ENCODE measurements around the gene CELSR1.

CELSR1 gene

GRCh38 chr22:46389081-46389480 lies 148.3 kb downstream of the CELSR1 start:
- Histone ChIP-seq H3K9ac (ENCODE audit: low read length in 2 of 2) (no peak overlapping the region), H3K9me3 (ENCODE audit: control insufficient read depth in 2 of 2, low read length in 2 of 2) (no peaks in the 10 kb centered on the region), H3K4me1 (ENCODE audit: control insufficient read depth, insufficient read depth, low read length) (peaks cover 9% of the 10 kb centered on the region), H3K27ac (ENCODE audit: low read length) (no peak overlapping the region), H3K27me3 (ENCODE audit: control insufficient read depth in 1 of 2, insufficient read depth in 2 of 2, low read length in 2 of 2) (no peaks in the 10 kb centered on the region), H3K36me3 (ENCODE audit: control insufficient read depth in 2 of 2, insufficient read depth in 2 of 2, low read length in 2 of 2) (no peaks in the 10 kb centered on the region), H3K4me3 (ENCODE audit: low read length in 2 of 2) (no peak overlapping the region)

DNA sequence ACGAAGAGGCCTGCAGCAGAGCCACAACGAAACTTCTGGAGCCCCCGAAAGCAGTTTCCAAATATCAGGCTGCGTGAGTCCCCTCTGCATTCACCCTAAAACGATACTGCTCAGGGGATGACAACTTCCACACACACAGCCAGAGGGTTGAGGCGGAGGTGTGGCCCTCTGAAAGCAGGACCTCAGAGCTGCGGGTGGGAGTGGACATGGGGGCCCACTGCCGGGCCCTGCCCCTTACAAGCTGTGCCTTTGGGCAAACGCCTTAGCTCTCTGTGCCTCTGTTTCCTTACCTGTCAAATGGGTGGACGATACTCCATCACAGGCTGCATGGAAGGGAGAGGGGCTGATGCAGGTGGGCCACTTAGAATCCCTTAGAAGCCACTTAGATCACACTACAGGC lies 148.8 kb downstream of the CELSR1 start:
- Histone ChIP-seq H3K27me3 (ENCODE audit: control insufficient read depth in 1 of 2, insufficient read depth in 2 of 2, low read length in 2 of 2) (no peaks in the 10 kb centered on the region), H3K27ac (ENCODE audit: low read length) (no peak overlapping the region), H3K4me1 (ENCODE audit: control insufficient read depth, insufficient read depth, low read length) (peaks cover 9% of the 10 kb centered on the region), H3K36me3 (ENCODE audit: control insufficient read depth in 2 of 2, insufficient read depth in 2 of 2, low read length in 2 of 2) (no peaks in the 10 kb centered on the region), H3K4me3 (ENCODE audit: low read length in 2 of 2) (no peak overlapping the region), H3K9me3 (ENCODE audit: control insufficient read depth in 2 of 2, low read length in 2 of 2) (no peaks in the 10 kb centered on the region), H3K9ac (ENCODE audit: low read length in 2 of 2) (no peak overlapping the region)

DNA sequence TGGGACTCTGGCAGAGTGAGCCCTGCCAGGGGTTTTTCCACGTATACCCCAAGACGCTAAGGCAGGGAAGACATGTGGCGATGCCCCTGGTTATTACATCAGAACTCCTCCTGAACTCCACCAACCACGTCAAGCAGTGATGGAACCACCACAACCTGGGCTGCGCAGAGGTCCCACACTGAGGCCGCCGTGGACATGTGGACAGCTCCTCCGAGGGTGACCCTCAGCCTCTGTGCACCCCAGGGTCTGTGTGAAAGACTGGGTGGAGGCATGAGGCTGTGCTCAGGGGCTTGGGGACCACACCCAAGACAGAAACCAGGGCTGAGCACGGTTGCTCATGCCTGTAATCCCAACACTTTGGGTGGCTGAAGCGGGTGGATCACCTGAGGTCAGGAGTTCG lies 149.7 kb downstream of the CELSR1 start:
- no peak overlapping the region for H3K9ac ChIP-seq (ENCODE audit: low read length in 2 of 2)
- no peak overlapping the region for H3K4me3 ChIP-seq (ENCODE audit: low read length in 2 of 2)
- peaks cover 9% of the 10 kb centered on the region for H3K4me1 ChIP-seq (ENCODE audit: control insufficient read depth, insufficient read depth, low read length)
- H3K27me3 ChIP-seq (ENCODE audit: control insufficient read depth in 1 of 2, insufficient read depth in 2 of 2, low read length in 2 of 2), result no peaks in the 10 kb centered on the region
- H3K36me3 ChIP-seq (ENCODE audit: control insufficient read depth in 2 of 2, insufficient read depth in 2 of 2, low read length in 2 of 2), result no peaks in the 10 kb centered on the region
- no peak overlapping the region for H3K27ac ChIP-seq (ENCODE audit: low read length)
- H3K9me3 ChIP-seq (ENCODE audit: control insufficient read depth in 2 of 2, low read length in 2 of 2), result no peaks in the 10 kb centered on the region

- no peaks in the 10 kb centered on the region for H3K27me3 ChIP-seq (ENCODE audit: control insufficient read depth in 1 of 2, insufficient read depth in 2 of 2, low read length in 2 of 2)
- no peak overlapping the region for H3K27ac ChIP-seq (ENCODE audit: low read length)
- H3K36me3 ChIP-seq (ENCODE audit: control insufficient read depth in 2 of 2, insufficient read depth in 2 of 2, low read length in 2 of 2), result no peaks in the 10 kb centered on the region
- no peak overlapping the region for H3K4me3 ChIP-seq (ENCODE audit: low read length in 2 of 2)
- H3K9me3 ChIP-seq (ENCODE audit: control insufficient read depth in 2 of 2, low read length in 2 of 2), result no peaks in the 10 kb centered on the region
- H3K4me1 ChIP-seq (ENCODE audit: control insufficient read depth, insufficient read depth, low read length), result peaks cover 8% of the 10 kb centered on the region
- no peak overlapping the region for H3K9ac ChIP-seq (ENCODE audit: low read length in 2 of 2)
Observed at GRCh38 chr22:46386312-46386711, 151.1 kb downstream of the CELSR1 start.

DNA sequence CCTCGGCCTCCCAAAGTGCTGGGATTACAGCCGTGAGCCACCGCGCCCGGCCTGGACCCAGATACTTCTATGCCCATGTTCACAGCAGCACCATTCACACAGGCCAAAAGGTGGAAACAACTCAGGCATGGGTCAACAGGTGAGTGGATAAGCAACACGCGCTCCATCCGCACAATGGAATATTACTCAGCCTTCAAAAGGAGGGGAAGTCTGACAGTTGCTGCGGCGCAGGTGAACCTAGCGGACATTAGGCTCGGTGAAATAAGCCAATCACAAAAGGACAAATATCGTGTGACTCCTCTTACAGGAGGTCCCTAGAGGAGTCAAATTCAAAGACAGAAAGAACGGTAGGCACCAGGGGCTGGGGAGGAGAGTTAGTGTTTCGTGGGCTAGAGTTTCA lies 154.9 kb downstream of the CELSR1 start:
- Histone ChIP-seq H3K4me1 (ENCODE audit: control insufficient read depth, insufficient read depth, low read length) (peaks cover 2% of the 10 kb centered on the region), H3K4me3 (ENCODE audit: low read length in 2 of 2) (no peak overlapping the region), H3K27ac (ENCODE audit: low read length) (no peak overlapping the region), H3K9me3 (ENCODE audit: control insufficient read depth in 2 of 2, low read length in 2 of 2) (no peaks in the 10 kb centered on the region), H3K9ac (ENCODE audit: low read length in 2 of 2) (no peak overlapping the region), H3K27me3 (ENCODE audit: control insufficient read depth in 1 of 2, insufficient read depth in 2 of 2, low read length in 2 of 2) (peaks cover 0 to 2% of the 10 kb centered on the region in 2 donors), H3K36me3 (ENCODE audit: control insufficient read depth in 2 of 2, insufficient read depth in 2 of 2, low read length in 2 of 2) (no peaks in the 10 kb centered on the region)

DNA sequence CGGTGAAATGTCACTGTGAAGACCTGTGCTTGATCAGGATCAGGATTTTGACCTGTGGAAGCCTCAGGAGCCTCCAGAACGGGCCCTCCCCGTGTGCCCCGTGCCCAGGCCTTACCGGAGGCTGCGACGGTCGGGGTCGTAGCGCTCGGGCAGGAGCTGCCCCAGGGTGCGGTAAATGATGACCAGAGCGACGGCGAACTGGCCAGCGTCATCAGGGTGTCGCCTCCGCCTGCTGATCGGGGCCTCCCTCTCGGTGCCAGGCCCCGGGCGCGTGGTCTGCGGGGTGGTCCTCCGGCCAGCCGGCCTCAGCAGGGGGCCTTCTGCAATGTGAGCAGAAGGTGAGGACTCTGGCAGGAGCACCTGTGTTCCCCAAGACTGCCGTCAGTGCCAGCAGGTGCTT lies 155.7 kb downstream of the CELSR1 start:
- Histone ChIP-seq H3K9me3 (ENCODE audit: control insufficient read depth in 2 of 2, low read length in 2 of 2) (no peaks in the 10 kb centered on the region), H3K9ac (ENCODE audit: low read length in 2 of 2) (no peak overlapping the region), H3K4me1 (ENCODE audit: control insufficient read depth, insufficient read depth, low read length) (peaks cover 2% of the 10 kb centered on the region), H3K27me3 (ENCODE audit: control insufficient read depth in 1 of 2, insufficient read depth in 2 of 2, low read length in 2 of 2) (peaks cover 0 to 2% of the 10 kb centered on the region in 2 donors), H3K27ac (ENCODE audit: low read length) (no peak overlapping the region), H3K36me3 (ENCODE audit: control insufficient read depth in 2 of 2, insufficient read depth in 2 of 2, low read length in 2 of 2) (no peaks in the 10 kb centered on the region), H3K4me3 (ENCODE audit: low read length in 2 of 2) (no peak overlapping the region)

GRCh38 chr22:46381142-46381541 lies 156.3 kb downstream of the CELSR1 start:
- no peaks in the 10 kb centered on the region for H3K36me3 ChIP-seq (ENCODE audit: control insufficient read depth in 2 of 2, insufficient read depth in 2 of 2, low read length in 2 of 2)
- H3K4me1 ChIP-seq (ENCODE audit: control insufficient read depth, insufficient read depth, low read length), result peaks cover 2% of the 10 kb centered on the region
- H3K9ac ChIP-seq (ENCODE audit: low read length in 2 of 2), result no peak overlapping the region
- H3K9me3 ChIP-seq (ENCODE audit: control insufficient read depth in 2 of 2, low read length in 2 of 2), result no peaks in the 10 kb centered on the region
- no peak overlapping the region for H3K27ac ChIP-seq (ENCODE audit: low read length)
- peaks cover 0 to 2% of the 10 kb centered on the region in 2 donors for H3K27me3 ChIP-seq (ENCODE audit: control insufficient read depth in 1 of 2, insufficient read depth in 2 of 2, low read length in 2 of 2)
- no peak overlapping the region for H3K4me3 ChIP-seq (ENCODE audit: low read length in 2 of 2)

DNA sequence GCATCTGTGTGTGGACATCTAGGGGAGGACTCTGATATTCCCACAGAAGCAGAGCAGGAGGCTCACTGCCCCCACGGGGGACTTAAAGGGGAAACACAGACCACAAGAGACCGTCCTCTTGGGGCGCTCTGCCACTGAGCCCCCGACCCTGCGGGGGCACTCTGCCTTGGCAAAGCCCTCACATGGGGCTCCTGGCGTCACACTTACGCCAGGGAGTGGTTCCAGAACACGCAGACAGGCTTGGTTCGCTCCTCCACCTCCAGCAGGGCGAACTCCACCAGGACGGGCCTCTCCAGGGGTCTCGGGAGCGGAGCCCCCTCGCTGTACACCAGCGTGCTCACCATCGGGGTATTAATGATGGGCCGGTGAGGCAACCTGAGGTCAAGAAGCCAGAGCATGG lies 156.8 kb downstream of the CELSR1 start:
- Histone ChIP-seq H3K9ac (ENCODE audit: low read length in 2 of 2) (no peak overlapping the region), H3K9me3 (ENCODE audit: control insufficient read depth in 2 of 2, low read length in 2 of 2) (peaks cover 2 to 4% of the 10 kb centered on the region in 2 donors), H3K4me1 (ENCODE audit: control insufficient read depth, insufficient read depth, low read length) (peaks cover 2% of the 10 kb centered on the region), H3K27ac (ENCODE audit: low read length) (no peak overlapping the region), H3K36me3 (ENCODE audit: control insufficient read depth in 2 of 2, insufficient read depth in 2 of 2, low read length in 2 of 2) (no peaks in the 10 kb centered on the region), H3K27me3 (ENCODE audit: control insufficient read depth in 1 of 2, insufficient read depth in 2 of 2, low read length in 2 of 2) (peaks cover 0 to 2% of the 10 kb centered on the region in 2 donors), H3K4me3 (ENCODE audit: low read length in 2 of 2) (no peak overlapping the region)

- Histone ChIP-seq H3K4me3 (ENCODE audit: low read length in 2 of 2) (no peak overlapping the region), H3K4me1 (ENCODE audit: control insufficient read depth, insufficient read depth, low read length) (peaks cover 2% of the 10 kb centered on the region), H3K9ac (ENCODE audit: low read length in 2 of 2) (no peak overlapping the region), H3K36me3 (ENCODE audit: control insufficient read depth in 2 of 2, insufficient read depth in 2 of 2, low read length in 2 of 2) (no peaks in the 10 kb centered on the region), H3K27me3 (ENCODE audit: control insufficient read depth in 1 of 2, insufficient read depth in 2 of 2, low read length in 2 of 2) (peaks cover 0 to 2% of the 10 kb centered on the region in 2 donors), H3K27ac (ENCODE audit: low read length) (no peak overlapping the region), H3K9me3 (ENCODE audit: control insufficient read depth in 2 of 2, low read length in 2 of 2) (peaks cover 2 to 5% of the 10 kb centered on the region in 2 donors)
Observed at GRCh38 chr22:46380069-46380468, 157.4 kb downstream of the CELSR1 start.

- Histone ChIP-seq H3K9me3 (ENCODE audit: control insufficient read depth in 2 of 2, low read length in 2 of 2) (peaks cover 2 to 5% of the 10 kb centered on the region in 2 donors), H3K4me3 (ENCODE audit: low read length in 2 of 2) (no peak overlapping the region), H3K36me3 (ENCODE audit: control insufficient read depth in 2 of 2, insufficient read depth in 2 of 2, low read length in 2 of 2) (no peaks in the 10 kb centered on the region), H3K27me3 (ENCODE audit: control insufficient read depth in 1 of 2, insufficient read depth in 2 of 2, low read length in 2 of 2) (peaks cover 0 to 2% of the 10 kb centered on the region in 2 donors), H3K4me1 (ENCODE audit: control insufficient read depth, insufficient read depth, low read length) (peaks cover 2% of the 10 kb centered on the region), H3K27ac (ENCODE audit: low read length) (no peak overlapping the region), H3K9ac (ENCODE audit: low read length in 2 of 2) (no peak overlapping the region)
Observed at GRCh38 chr22:46379066-46379930, 158.1 kb downstream of the CELSR1 start.

GRCh38 chr22:46378426-46379065 lies 158.9 kb downstream of the CELSR1 start:
- no peak overlapping the region for H3K27ac ChIP-seq (ENCODE audit: low read length)

More at GRCh38 chr22:46378426-46379065, 158.9 kb downstream of the CELSR1 start:
- H3K4me3 ChIP-seq (ENCODE audit: low read length in 2 of 2), result no peak overlapping the region
- H3K9me3 ChIP-seq (ENCODE audit: control insufficient read depth in 2 of 2, low read length in 2 of 2), result peaks cover 2 to 5% of the 10 kb centered on the region in 2 donors
- no peak overlapping the region for H3K9ac ChIP-seq (ENCODE audit: low read length in 2 of 2)
- H3K4me1 ChIP-seq (ENCODE audit: control insufficient read depth, insufficient read depth, low read length), result peaks cover 2% of the 10 kb centered on the region
- H3K27me3 ChIP-seq (ENCODE audit: control insufficient read depth in 1 of 2, insufficient read depth in 2 of 2, low read length in 2 of 2), result peaks cover 0 to 2% of the 10 kb centered on the region in 2 donors
- H3K36me3 ChIP-seq (ENCODE audit: control insufficient read depth in 2 of 2, insufficient read depth in 2 of 2, low read length in 2 of 2), result no peaks in the 10 kb centered on the region
